HepG2 (cell line): ENCODE measurements around the gene TH. TPM values are rescaled to one million over a fixed set of nuclear protein-coding genes. Genes with fewer than 3 reads are reported as not detected.

Experiments used
- ATAC-seq: fragments of 200-7000 bp; cut with Tn5 transposase; 3 replicates; pipeline ENCODE4 v1.9.1; 2020; ENCODE audit warnings: mild to moderate bottlenecking, moderate library complexity
- BruUV-seq: library from RNA; stranded (reverse); fragments of 400-500 nt; replicated peaks from 2 replicates; lab custom pipeline; 2021; lab: Mats Ljungman, UMichigan
- CTCF ChIA-PET: fragments of 300-600 bp; formaldehyde crosslinking; extraction: SDS; loops from one replicate; lab custom pipeline; 2021; ENCODE audit warnings: low total read pairs, inconsistent platforms, low intra/inter-chr PET ratio; lab: Yijun Ruan, JAX
- POLR2A ChIA-PET: fragments of 350-600 bp; sonication (Branson Sonifier 250); formaldehyde crosslinking; loops from one replicate; lab custom pipeline; 2020; ENCODE audit warnings: antibody characterized with exemption, inconsistent platforms; lab: Yijun Ruan, JAX
- DNase-seq: peaks from one replicate; pipeline ENCODE4 v3.0.0-alpha.2; 2015; ENCODE audit warnings: low spot score
- FAIRE-seq: peaks from 3 replicates; lab custom pipeline; 2011; peaks lifted over from hg19 to GRCh38; lab: Jason Lieb, UNC
- H2AFZ ChIP-seq: one replicate; pipeline ENCODE4 v1.6.1; 2011; ENCODE audit warnings: low read length, inconsistent platforms
- H3K27ac ChIP-seq: fragments of 300-600 bp; 3 replicates; pipeline ENCODE4 v1.8.0; 2011; ENCODE audit warnings: mixed run types, mild to moderate bottlenecking, mixed read lengths, low read length, inconsistent platforms; ENCODE audit not compliant: insufficient read depth; ENCODE audit errors: extremely low read length
- H3K27me3 ChIP-seq, 2 experiments: fragments of 200-600 bp in 1 of 2; 2 replicates in 1 of 2; 3 replicates in 1 of 2; pipeline versions ENCODE4 v1.6.0 to v1.8.0; 2011; ENCODE audit warnings: low read length in 2 of 2, mild to moderate bottlenecking in 2 of 2, moderate library complexity in 2 of 2, inconsistent platforms in 1 of 2; ENCODE audit not compliant: insufficient read depth in 2 of 2, control insufficient read depth in 1 of 2
- H3K36me3 ChIP-seq, 2 experiments: fragments of 200-600 bp in 1 of 2; replicated peaks in 1 of 2; 2 replicates in 1 of 2; 3 replicates in 1 of 2; pipeline versions ENCODE4 v1.5.1 to v1.8.0; 2011; ENCODE audit warnings: low read length in 2 of 2, inconsistent platforms in 1 of 2; ENCODE audit not compliant: insufficient read depth in 2 of 2, control insufficient read depth in 1 of 2
- H3K4me1 ChIP-seq: 2 replicates; pipeline ENCODE4 v1.5.1; 2012; ENCODE audit warnings: low read length, inconsistent platforms; ENCODE audit not compliant: insufficient read depth
- H3K4me2 ChIP-seq: 2 replicates; pipeline ENCODE4 v1.6.0; 2011; ENCODE audit warnings: low read depth, low read length, inconsistent platforms
- H3K4me3 ChIP-seq, 3 experiments: fragments of 200-600 bp in 1 of 3; sonication (generic), shearing (Covaris generic) in 1 of 3; replicated peaks in 1 of 3; 2 replicates each; pipeline ENCODE4 v1.5.1; 2011 to 2016; ENCODE audit warnings: low read length in 3 of 3, inconsistent platforms in 2 of 3, low read depth in 2 of 3, mild to moderate bottlenecking in 2 of 3, control low read depth in 1 of 3, mixed read lengths in 1 of 3; ENCODE audit not compliant: insufficient read depth in 1 of 3
- H3K79me2 ChIP-seq: one replicate; pipeline ENCODE4 v1.6.1; 2011; ENCODE audit warnings: low read length, inconsistent platforms; ENCODE audit not compliant: insufficient read depth
- H3K9ac ChIP-seq: 2 replicates; pipeline ENCODE4 v1.6.0; 2011; ENCODE audit warnings: mild to moderate bottlenecking, low read depth, low read length, inconsistent platforms; ENCODE audit not compliant: insufficient read depth
- H3K9me3 ChIP-seq: 2 replicates; pipeline ENCODE4 v1.5.1; 2012; ENCODE audit warnings: mild to moderate bottlenecking, low read length
- H4K20me1 ChIP-seq: 2 replicates; pipeline ENCODE4 v1.6.0; 2011; ENCODE audit warnings: inconsistent platforms, mild to moderate bottlenecking, low read length, moderate library complexity; ENCODE audit not compliant: insufficient read depth
- BCL6 ChIP-seq: IDR thresholded peaks from 2 replicates; pipeline ENCODE4 v1.6.1; 2016; ENCODE audit warnings: missing genetic modification reagents, missing compliant biosample characterization
- CENPX ChIP-seq: sonication (generic); formaldehyde crosslinking; IDR thresholded peaks from 2 replicates; pipeline ENCODE4 v1.9.0; 2021; ENCODE audit warnings: mild to moderate bottlenecking, missing genetic modification reagents, moderate library complexity
- CREB3 ChIP-seq: sonication (generic); formaldehyde crosslinking; IDR thresholded peaks from 2 replicates; pipeline ENCODE4 v1.5.0; 2020; ENCODE audit warnings: missing genetic modification reagents
- SP4 ChIP-seq: sonication (generic); formaldehyde crosslinking; IDR thresholded peaks from 2 replicates; pipeline ENCODE4 v1.8.1; 2023; ENCODE audit warnings: mild to moderate bottlenecking, missing genetic modification reagents
- ZNF263 ChIP-seq: sonication (generic); formaldehyde crosslinking; IDR thresholded peaks from 2 replicates; pipeline ENCODE4 v1.4.0; 2020; ENCODE audit warnings: missing genetic modification reagents
- ZNF432 ChIP-seq: sonication (generic); formaldehyde crosslinking; IDR thresholded peaks from 2 replicates; pipeline ENCODE4 v1.5.0; 2020; ENCODE audit warnings: missing genetic modification reagents, mild to moderate bottlenecking, borderline replicate concordance
- ZNF850 ChIP-seq: sonication (generic); formaldehyde crosslinking; conservative IDR thresholded peaks from 2 replicates; pipeline ENCODE4 v1.9.0; 2021; ENCODE audit warnings: mild to moderate bottlenecking, missing genetic modification reagents
- WGBS: methylation state at CpG from one replicate; pipeline ENCODE4 v1.1.6; 2017; ENCODE audit warnings: low lambda C conversion rate; 5-methylcytosine and 5-hydroxymethylcytosine counted together
- in situ Hi-C: cut with HindIII; loops from 2 replicates; pipeline ENCODE4 v1.10.0; 2017; ENCODE audit warnings: low pct_unique_long_range_greater_than_20kb; ENCODE audit not compliant: extremely low pct_ligation_motif_present
- intact Hi-C: fragments of 100-400 bp; cut with micrococcal nuclease; formaldehyde crosslinking; loops from one replicate; pipeline ENCODE4 v1.10.0; 2022; ENCODE audit not compliant: unreplicated experiment
- polyA plus RNA-seq, 8 experiments: library from polyadenylated mRNA; depleted of rRNA in 3 of 8; stranded (reverse) in 7 of 8; unstranded in 1 of 8; fragments of >200 nt; fragmentation: Illumina TruSeq in 4 of 8; extraction: Trizol in 4 of 8; gene quantifications; 2 replicates each; pipeline versions ENCODE4 v1.2.1 to v1.2.3, GENCODE V29; 2011 to 2016; ENCODE audit warnings: low read depth in 4 of 8, missing spikeins in 1 of 8, mixed read lengths in 1 of 8; ENCODE audit not compliant: insufficient read depth in 1 of 8
- total RNA-seq, 5 experiments: library from RNA; depleted of rRNA; stranded (reverse); fragments of >200 nt; fragmentation: Illumina TruSeq; extraction: Trizol; gene quantifications; 2 replicates each; pipeline ENCODE4 v1.2.3, GENCODE V29; 2016; ENCODE audit warnings: low read depth in 1 of 5
- TF ChIP-seq, protein P1 (sequence below): sonication (generic); formaldehyde crosslinking; IDR thresholded peaks from 2 replicates; pipeline ENCODE4 v1.4.0; 2020; ENCODE audit warnings: missing genetic modification reagents

The TH gene
- total and polyA plus RNA-seq, 2 of the 13 experiments (the other 11 are each of a cell fraction or from before 2014, with no cell fraction given) = 0.36 TPM; not detected in 1

DNA sequence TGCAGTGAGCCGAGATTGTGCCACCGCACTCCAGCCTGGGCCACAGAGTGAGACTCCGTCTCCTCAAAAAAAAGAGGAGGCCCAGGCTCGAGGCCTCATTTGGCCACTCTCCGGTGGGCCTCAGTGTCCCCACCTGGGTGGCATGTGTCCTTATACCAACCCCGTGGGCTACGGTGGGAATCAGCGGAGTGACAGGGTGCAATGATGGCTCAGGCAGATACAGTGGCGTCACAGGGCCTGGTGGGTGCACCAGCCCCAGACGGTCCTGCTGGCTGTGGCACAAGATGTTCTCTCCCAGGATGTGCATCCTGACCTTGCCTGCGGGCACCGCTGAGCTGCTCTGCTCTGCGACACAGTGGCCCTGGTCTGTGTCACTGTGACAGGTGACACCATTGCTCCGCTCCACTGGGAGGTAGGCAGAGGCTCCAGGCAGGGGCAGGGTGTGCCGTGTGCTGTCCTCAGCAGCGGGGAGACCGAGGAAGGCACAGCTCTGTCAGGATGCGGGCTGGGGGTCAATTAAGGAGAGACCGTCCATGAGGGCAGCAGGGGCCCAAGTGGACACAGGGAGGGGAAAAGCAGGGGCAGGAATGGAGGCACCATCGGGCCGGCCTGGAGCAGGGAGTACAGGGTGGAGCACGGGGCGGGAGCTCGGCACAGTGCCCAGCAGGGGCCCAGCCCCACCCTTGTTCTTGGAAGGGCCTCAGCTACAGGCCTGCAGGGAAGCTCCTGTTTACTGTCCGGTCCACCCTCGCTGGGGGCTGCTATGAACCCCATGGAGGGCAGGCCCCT is 21.7 kb upstream of the TH start:
- in situ Hi-C loops (loop anchor here (10.0 kb wide), 1 partner anchor 332 kb away; no protein-coding TSS in a partner anchor), intact Hi-C loops (no loop called here)
- Histone ChIP-seq H3K27ac (no peak overlapping the region), H3K4me2 (peak overlapping the region; percentile 7; the same call in 1 of the 2 replicates), H3K27me3 (peaks cover 12 to 50% of the 10 kb centered on the region in 2 experiments), H3K9me3 (no peaks in the 10 kb centered on the region), H3K4me1 (peaks cover 24% of the 10 kb centered on the region), H2AFZ (no peak overlapping the region), H3K36me3 (no peaks in the 10 kb centered on the region)
- 37% methylated on average over 12 of the region's 26 CpGs for WGBS
- FAIRE-seq = no peak
- ChIA-PET POLR2A (interaction anchor here (1.3 kb wide), 1 partner anchor 103 kb away, joined by 4 read pairs; no protein-coding TSS in a partner anchor), CTCF (no interaction called here)
- no peak for DNase-seq
- BruUV-seq = no TSS peak
- ATAC-seq = peak; percentile 10
- TF ChIP-seq ZNF263 (CRISPR knock-in tag) (0 out of 2 replicates have a peak, but pooled peaks have one; percentile 23), CREB3 (no peak), BCL6 (CRISPR knock-in tag) (0 out of 2 replicates have a peak, but pooled peaks have one; percentile 17), CENPX (CRISPR knock-in tag) (no peak), ZNF850 (CRISPR knock-in tag) (no peak), SP4 (CRISPR knock-in tag) (0 out of 2 replicates have a peak, but pooled peaks have one; percentile 22), ZNF432 (no peak)
- TF ChIP-seq, protein P1, sequence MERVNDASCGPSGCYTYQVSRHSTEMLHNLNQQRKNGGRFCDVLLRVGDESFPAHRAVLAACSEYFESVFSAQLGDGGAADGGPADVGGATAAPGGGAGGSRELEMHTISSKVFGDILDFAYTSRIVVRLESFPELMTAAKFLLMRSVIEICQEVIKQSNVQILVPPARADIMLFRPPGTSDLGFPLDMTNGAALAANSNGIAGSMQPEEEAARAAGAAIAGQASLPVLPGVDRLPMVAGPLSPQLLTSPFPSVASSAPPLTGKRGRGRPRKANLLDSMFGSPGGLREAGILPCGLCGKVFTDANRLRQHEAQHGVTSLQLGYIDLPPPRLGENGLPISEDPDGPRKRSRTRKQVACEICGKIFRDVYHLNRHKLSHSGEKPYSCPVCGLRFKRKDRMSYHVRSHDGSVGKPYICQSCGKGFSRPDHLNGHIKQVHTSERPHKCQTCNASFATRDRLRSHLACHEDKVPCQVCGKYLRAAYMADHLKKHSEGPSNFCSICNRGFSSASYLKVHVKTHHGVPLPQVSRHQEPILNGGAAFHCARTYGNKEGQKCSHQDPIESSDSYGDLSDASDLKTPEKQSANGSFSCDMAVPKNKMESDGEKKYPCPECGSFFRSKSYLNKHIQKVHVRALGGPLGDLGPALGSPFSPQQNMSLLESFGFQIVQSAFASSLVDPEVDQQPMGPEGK (CRISPR knock-in tag) = peak; percentile 48; the same call in 1 of the 2 replicates
- TF ChIP-seq, all 625 proteins: peak for 4
- Histone ChIP-seq H3K79me2 (no peaks in the 10 kb centered on the region), H4K20me1 (no peaks in the 10 kb centered on the region), H3K9ac (no peak overlapping the region), H3K4me3 (no peak overlapping the region)
